ENCODE measurements around the gene PTCH1.
A peak's percentile ranks its signal among the peaks of the same experiment; 100 is the strongest.

The PTCH1 gene

DNA sequence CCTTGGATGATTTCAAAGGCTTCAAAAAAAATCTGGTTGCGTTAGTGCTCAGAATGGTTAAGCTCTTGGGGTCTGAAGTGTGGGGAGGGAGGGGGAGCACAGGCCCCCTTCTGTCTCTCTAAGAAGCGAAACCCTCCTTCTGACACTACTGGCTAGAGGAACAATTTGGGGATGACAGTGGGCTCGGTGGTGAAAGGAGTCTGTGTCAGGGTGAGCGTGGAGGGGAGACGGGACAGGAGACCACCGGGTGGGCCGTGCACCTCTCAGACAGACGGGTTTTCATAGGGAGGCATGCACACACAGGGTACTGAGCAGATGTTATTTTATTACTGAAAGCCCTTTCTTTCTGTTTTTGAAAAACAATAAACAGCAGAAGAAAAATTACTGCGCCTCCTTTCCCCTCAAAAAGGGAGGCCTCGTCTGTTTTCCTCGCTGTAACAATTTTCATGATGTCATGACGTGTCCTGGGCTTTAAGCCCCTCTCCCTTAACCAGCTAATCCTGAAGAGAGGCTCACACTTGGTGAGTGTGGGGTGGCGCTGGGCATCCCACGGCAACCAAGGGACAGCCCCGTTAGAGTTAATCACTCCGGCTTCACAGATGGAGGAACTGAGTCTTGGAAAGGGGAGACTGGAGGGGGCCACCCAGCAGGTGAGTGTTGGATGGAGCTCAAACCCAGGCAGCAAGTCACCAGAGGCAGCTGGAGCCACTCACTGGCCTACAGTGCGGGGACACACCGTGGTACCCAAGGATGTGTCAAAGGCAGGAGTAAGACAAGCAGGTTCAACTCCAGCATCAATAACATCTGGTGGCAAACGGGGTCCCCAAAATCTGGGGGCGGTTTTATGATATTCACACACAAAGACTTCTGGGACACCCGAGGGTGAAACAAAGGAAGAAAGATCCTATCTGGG lies 53.4 kb downstream of the PTCH1 start:
- no peak for DNase-seq (ENCODE audit: low spot score)

DNA sequence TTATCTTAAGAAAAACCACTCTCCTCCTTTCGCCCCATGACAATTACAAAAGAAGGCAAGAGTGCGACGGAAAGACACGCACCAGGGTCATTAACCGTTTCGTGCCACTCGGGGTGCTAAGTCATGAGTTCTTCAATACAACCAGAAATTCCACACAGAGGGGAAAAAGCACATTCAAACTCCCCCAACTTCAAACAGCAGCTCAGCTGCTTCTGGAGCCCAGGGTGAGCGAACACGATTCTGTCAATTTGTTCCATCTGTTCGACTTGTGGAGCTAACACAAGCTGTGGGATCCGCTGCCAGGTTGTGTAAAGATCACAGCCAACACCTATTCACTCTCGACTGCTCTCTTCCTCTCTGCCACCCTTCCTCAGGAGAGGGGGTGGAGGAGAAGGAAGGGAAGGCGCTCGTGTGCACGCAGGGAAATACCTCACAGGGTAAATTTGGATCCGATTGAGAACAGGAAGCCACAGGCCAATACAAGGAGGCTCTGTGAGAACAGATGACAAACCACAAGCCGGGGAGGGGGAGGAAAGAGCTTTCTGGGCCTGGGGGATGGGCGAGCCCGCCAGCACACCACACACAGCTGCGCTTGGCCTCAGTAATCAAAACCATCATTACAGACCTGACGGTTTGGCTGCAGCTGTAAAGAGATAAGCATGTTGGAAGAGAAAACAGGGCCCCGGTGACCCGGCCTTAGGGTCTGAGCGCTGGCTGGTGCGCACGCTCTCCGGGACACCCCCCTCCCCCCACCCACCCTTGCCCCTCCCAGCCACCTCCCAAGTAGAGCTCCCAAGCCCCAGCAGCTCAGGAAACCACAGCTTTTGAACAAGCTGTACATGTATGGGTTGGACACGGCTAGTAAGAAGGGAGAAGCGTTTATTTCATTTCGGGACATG lies 54.3 kb downstream of the PTCH1 start:
- peak; percentile 85 for DNase-seq (ENCODE audit: low spot score)

DNA sequence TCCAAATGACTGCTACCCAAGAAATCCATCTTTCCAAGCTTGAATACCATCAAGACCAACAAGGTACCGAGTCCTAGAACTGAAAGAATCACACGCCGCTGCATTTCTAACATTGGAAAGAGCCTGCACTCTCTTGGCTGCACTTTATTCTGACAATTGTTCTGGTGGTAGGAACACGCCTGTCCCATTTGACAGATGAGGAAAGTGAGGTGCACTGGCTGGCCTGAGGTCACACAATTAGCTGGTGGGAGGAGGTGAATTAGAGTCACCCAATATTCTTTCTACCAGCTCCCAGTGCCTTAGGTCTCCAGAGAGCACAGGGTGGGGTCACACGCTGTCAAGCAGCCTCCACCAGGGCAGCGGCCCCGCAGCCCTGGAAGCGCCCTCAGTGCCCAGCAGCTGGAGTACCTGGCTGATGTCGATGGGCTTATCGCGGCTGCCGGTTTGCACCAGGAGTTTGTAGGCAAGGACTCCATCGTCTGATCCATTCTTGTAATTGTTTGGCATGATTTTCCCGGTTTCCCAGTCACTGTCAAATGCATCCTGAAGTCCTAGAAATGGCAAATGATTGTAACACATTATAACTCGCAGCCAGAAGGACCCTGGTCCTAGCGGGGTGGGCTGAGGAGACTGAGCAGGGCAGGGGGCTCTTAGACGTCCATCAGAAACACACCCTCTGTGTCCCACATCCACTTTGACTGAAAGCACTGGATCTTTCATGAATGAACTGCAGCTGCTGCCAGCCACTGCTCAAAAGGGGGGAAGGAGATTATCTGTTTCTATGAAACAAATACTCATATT lies 55.1 kb downstream of the PTCH1 start:
- no peak for DNase-seq (ENCODE audit: low spot score)

DNA sequence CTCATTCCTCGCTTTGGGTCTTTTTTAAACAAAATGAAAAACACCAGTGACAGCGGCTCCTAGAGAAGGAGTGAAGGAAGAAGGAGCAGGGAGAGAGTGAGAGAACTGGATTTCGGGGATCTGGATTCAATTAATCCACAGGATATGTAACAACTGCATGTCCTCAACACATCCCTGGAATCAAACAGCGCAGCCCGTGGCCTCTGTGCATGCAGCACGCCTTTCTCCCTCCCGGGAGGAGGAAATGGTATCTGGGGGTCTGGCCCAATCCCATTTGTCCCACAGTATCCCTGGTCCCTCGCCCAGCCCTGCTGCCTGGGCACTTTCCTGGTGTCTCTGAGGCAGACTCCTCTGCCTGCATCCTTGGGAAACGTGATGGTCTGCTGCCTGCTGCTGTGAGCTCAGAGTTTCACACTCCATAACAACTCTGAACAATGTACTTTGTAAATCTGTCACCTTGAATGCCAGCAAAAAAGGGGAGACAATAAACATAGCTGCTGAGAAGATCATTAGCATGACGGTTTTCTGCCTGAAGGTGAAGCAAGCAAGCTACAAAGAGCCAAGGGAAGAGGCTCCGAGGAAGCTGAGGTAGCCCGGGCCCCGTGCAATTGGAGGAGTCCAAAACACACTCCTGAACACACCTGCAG lies 56.1 kb downstream of the PTCH1 start:
- no peak for DNase-seq (ENCODE audit: low spot score)

DNA sequence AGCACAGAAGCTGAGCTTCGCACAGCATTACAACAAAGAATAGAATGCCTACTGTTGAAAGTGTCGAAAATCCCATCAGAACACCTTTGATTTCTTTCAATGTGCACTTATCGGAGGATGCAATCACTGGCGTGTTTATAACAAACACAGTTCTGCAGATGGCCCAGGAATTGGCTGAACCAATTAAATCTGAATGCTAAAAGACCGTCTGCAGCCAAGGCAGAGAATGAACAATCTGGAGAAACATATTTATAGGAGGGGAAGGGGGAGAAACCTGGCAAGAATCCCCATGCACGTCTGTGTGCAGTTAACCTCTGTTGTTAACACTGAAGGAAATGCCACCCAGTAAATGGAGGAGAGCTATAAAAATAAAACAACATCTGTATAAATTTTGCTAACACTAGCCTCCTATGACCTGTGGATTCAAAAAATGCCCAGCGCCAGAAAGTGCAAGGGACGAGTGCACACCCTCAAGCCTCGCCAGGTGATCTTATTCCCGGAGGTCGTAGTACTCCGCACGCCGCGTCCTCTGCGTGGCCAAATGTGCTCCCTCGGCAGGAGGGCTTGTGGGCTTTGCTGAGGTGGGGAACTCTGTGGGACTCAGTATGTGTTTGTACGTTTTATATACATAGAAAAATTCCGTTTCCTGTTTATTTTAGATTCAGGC lies 56.8 kb downstream of the PTCH1 start:
- no peak for DNase-seq (ENCODE audit: low spot score)

DNA sequence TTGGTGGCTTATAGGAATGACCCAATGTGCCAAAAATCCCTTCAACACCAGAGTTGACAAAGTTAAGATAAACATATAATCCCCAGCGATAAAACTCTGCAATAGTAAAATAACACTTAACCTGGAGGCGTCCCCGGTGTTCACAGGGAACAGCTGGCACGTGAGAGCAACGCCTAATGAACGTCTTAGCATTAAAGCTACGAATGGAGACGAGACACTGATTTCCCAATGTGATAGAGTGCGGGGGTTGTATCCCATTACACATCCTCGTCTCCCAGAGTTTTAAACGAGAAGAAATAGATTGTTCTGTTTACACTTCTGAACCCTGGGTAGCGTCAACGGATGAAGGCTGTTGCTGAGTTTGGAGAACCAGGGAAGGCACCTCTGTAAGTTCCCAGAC lies 57.6 kb downstream of the PTCH1 start:
- no peak for DNase-seq (ENCODE audit: low spot score)

DNA sequence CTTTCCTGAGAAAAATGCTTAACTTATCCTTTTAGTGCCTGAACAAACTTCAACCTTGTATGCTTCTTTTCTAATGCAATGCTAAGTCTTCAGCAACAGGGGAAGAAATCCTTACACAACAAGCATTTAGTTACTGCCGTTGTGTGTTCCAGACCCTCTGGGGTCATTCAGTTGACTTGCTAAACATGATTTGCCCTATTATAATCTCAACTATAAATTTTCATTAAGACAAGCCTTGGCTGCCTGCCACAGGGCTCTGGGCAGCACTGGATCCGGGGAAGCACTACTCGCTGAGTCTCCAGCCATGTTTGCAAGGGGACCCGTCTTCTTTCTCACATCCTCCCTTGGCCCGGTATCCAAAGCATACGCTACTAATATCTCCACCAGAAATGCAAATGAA lies 58.1 kb downstream of the PTCH1 start:
- no peak for DNase-seq (ENCODE audit: low spot score)

DNA sequence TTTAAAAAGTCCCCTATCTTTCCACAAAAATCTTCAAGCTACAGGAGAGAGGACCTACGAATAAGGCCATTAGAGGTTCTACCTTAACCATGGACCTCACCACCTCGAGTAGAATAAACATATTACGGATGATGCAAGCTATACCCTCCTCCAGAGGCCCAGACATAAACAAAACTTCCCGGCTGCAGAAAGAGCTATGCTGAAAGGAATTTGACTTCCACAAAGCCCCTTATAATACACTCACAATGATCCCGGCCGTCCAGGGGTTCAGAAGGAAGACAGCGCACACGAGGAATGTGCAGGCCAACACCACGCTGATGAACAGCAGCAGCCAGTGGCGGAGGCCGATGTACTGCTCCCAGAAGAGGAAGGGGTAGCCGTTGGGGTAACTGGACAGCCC lies 59.0 kb downstream of the PTCH1 start:
- no peak for DNase-seq (ENCODE audit: low spot score)

DNA sequence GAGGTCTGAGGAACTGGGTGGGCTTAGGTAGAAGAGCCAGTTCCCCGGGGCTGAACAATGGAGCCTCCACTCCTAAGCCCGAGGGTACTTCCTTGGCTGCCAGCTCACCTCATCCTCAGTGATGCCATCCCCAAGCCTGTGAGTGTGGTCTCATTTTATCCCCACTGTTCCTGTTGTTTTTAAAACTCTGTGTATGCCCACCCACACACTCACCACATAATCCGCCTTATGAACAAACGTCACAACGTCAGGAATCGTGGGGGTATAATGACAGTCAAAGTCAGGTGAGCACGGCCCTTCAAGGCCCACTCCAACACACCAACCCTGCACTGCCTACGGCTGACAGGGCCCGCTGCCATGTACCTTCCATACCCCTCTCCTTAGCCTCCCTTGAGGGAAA lies 61.1 kb downstream of the PTCH1 start:
- DNase-seq (ENCODE audit: low spot score), result no peak

DNA sequence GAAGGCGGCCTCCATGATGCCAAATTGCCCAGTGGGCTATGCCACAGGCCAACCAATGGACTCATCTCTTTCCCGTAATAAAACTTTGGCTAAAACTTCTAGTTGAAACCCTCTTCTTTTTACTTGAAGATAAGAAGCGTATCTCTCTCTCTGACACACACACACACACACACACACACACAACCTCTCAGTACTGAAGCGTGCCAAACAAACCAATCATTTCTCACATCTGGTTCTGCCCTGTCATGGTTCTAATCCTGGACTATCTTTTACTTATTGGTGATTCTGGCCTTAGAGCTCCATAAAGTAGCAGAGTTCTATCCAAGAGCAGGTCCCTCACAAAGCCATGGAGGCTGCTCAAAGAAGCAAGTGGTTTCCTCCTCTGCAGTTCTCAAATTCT lies 64.6 kb downstream of the PTCH1 start:
- DNase-seq (ENCODE audit: low spot score), result no peak

DNA sequence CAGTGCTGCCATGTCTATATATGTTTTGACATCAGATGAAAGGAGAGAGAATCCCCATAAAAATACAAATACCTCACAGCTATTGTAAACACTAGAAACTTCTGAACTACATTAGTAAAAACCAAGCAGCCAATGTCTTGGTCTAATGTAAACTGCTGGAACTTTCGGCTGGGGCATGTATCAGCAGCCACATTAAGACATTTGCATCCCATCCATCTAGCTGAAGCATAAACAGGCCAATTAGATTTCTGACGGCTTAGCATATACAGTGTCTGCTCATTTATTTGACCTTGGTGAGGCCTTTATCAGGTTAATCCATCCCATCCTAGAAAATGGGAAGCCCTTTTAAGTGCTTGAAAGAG lies 65.7 kb downstream of the PTCH1 start:
- no peak for DNase-seq (ENCODE audit: low spot score)

DNA sequence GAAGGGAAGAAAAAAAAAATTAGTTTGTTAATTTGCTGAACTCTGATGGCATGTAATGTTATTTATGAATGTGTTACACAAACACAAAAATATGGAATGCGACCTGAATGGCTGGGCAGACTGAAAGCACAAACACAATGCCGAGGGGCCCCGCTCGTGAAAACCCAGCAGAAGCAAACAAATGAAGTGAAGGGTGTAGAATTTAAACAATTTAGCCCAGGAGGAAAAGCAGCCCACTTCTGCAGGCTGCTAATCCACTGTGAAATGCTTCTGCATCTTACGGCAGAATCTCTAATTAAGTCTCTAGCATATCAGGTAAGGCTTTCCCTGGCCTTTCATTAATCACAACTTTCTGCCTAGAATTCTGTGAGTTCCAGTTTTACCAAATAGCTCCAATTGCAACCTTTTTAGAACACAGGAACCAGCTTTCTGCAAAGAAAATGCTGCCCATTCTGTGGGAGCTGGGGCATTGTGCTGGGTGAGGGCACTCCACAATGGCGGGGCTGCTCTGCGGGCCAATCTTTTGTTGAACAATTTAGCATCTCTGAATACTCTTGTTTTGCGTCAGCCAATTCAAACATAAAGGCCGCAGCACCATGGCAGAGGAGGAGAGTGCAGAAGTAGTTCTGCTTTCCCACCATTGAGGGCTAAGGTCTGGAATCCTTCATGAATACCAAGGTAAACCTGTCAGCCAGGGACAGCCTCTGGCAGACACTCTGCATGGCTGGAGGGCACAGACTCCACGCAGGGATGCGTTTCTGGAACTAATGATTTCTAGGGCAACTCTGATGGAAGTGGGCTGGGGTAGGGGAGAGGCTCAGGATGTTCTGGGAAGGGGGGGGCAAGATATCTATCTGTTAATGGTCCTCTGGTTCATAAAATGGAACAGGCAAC lies 66.4 kb downstream of the PTCH1 start:
- DNase-seq (ENCODE audit: low spot score), result no peak

DNA sequence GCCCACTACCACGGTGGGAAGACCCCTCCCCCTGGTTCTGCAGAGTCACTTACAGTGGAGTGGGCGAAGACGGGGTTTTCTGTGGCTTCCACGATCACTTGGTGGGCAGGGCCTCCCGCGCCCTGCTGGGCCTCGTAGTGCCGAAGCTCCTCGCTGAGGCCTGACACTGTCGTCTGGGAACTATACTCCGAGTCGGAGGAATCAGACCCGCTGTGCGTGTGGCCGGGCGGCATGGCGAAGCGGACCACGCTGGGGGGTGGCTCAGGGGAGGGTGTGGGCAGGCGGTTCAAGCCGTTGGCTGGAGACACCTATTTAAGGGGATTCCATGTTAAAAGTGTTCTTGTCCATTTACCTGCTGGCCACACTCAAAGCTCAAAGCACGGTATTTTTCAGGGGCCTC lies 67.8 kb downstream of the PTCH1 start:
- no peak for DNase-seq (ENCODE audit: low spot score)

DNA sequence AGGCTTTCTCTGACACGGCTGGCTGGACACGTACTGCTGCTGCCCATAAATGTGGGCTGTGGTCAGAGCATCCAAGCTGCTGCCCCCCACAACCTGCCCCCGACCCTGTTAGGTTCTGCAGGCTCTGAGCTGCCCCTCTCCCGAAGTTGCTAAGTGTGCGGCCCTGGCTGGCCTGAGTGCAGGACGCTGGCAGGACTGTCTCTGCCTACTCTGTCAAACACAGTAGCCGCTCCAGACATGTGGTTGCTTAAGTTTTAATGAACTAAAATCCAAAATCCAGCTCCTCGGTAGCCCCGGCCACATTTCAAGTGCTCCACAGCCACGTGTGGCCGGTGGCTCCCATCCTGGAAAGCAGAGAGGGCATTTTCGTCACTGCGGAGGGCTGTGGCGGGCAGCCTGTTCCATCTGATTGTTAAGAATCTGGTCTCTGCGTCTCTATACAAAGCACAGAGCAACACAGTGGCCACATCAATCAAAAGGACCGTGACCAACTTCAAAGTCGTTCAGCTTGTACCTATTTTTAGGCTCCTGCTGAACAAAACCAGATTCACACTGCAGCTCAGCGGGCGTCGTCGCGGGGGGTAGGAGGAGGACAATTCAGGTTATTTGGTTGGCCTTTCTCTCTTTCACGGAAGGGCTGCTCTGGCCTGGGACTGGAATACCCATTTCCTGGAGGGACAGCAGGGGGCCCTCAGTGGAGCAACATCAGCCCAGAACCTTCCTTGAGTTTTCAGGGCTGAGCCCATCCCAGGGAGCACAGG lies 68.9 kb downstream of the PTCH1 start:
- no peak for DNase-seq (ENCODE audit: low spot score)

DNA sequence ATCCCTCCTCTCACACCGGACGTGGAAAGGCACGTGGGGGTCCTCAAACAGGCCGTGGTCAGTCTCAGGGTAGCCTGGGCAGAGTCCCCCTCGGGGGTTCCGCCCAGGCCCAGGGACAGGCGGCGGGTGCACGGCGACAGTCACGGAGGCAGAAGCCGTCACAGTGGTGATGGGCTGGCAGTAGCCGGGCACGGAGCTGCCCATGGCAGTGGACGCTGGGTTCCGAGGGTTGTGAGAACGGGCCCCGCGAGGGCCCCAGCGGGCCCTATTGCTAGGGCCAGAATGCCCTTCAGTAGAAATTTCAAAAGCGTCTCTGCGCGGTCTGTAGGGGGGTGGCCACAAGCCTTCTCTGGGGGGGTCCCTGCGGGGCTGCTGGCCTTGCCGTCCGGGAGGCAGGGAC lies 69.8 kb downstream of the PTCH1 start:
- DNase-seq (ENCODE audit: low spot score), result no peak

DNA sequence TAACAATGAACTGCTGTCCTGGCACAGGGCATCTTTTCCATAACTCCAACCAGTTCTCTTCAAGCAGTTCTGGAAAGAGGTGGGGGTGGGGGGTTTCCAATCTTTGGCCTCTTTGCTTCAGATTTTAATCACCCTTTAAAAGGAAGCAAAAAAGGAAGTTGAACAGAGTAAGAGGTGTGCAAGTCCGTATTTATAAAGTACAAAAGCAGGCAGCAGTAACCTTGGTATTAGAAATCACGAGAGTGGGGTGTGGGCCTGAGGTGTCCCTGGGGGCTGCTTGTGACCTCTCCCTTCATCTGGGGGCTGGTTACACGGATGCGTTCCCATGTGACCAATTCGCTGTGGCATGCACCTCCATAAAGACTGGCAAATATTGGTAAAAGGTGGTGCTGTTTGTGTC lies 70.5 kb downstream of the PTCH1 start:
- DNase-seq (ENCODE audit: low spot score), result no peak

DNA sequence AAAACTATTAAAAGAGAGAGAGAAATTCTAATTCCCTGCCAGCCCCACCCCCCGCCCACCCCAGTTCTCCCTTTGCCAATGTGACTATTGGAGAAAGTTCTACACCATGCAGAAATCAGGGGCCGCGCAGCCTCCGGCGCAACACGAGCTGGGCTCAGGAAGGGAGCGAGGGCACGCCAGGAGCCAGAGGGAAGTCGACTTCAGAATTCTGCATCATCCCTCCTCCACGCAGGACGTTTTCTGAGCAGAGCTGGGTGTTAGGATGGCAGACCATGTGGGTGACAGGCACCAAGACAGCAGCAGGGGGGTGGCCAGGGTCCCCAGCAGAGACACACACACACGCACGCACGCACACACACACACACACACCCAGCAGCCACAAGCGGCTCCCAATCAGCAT lies 72.6 kb downstream of the PTCH1 start:
- no peak for DNase-seq (ENCODE audit: low spot score)

DNA sequence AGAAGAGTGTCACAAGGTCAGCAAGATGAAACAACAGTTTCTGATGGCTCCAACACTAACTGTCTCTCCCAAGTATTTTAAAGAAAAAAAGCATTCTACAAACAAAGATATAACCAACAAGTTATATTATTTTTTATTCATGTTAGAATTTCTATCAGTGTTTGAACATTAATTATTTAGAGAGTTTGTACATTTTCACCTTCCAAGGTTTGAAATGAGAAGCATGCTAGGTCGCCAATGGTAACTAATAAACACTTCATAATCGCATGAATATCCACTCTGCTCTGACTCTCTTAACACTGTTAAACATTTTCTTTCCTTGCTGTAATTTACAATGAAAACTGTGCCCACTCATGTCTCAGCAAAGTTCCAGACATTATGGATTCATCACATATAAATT lies 73.5 kb downstream of the PTCH1 start:
- DNase-seq (ENCODE audit: low spot score), result no peak

DNA sequence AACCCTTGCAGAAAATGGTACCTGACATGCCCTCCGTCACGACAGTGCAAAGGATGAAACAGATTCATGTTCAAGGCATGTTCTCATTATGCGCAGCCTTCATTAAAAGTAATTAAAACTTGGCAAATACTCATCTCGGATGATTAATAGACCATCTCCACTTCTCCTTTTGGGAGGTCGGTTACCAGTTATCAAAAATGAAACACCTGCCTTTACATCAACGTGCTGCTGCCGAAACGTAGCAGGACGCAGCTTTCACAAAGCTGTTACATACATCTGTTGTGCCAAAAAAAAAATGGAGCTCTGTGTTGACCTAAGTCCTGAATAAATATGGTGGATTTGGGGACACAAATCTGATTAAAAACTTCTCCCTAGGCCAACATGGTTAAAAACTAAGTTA lies 75.7 kb downstream of the PTCH1 start:
- DNase-seq (ENCODE audit: low spot score), result no peak

DNA sequence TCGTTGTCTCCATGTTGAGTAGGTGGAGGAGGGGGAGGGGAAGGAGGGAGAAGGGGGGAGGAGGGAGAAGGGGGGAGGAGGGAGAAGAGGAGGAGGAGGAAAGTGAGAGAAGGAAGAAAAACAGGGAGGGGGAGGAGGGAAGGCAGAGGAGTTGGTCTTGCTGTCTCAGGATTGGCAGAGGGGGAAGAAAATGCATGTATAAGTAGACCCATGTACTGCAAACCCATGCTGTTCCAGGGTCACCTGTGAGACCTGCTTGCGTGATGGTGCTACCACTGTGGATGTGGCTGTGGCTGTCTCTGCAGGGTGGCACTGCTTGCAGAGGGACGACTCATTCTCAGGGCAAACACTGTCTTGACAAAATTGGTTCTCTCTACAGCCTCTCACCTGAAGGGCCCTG lies 76.3 kb downstream of the PTCH1 start:
- no peak for DNase-seq (ENCODE audit: low spot score)

Measured in CD4-positive, alpha-beta T cell treated with Interleukin-6 at 100 ng/mL for 8 hours (primary cell).